GM12865 (cell line): Measurements from ENCODE around the gene PUSL1.
A peak's percentile ranks its signal among the peaks of the same experiment; 100 is the strongest.

Experiments
- DNase-seq: peaks from one replicate; pipeline ENCODE4 v3.0.0; 2010; ENCODE audit warnings: low read depth
- H3K4me3 ChIP-seq: 2 replicates; pipeline ENCODE4 v1.5.1; 2011; ENCODE audit warnings: mild to moderate bottlenecking, low read depth, low read length, control low read depth
- CTCF ChIP-seq: IDR thresholded peaks from 2 replicates; pipeline ENCODE4 v1.5.1; 2011; ENCODE audit warnings: low read length, control low read depth, low read depth, inconsistent platforms; ENCODE audit not compliant: insufficient read depth; ENCODE audit errors: missing control alignments

The PUSL1 gene

GRCh38 chr1:1340791-1341548 is 32.6 kb downstream of the PUSL1 start:
- no peak overlapping the region for H3K4me3 ChIP-seq
- DNase-seq = no peak
- no peak for TF ChIP-seq CTCF

GRCh38 chr1:1341549-1342021 is 33.2 kb downstream of the PUSL1 start:
- TF ChIP-seq CTCF = no peak
- no peak for DNase-seq
- no peak overlapping the region for H3K4me3 ChIP-seq

GRCh38 chr1:1342061-1342562 is 33.7 kb downstream of the PUSL1 start:
- H3K4me3 ChIP-seq = no peak overlapping the region
- DNase-seq = no peak
- TF ChIP-seq CTCF = no peak

- DNase-seq = no peak
- TF ChIP-seq CTCF = no peak
- no peak overlapping the region for H3K4me3 ChIP-seq
Observed at GRCh38 chr1:1342584-1343115, 34.3 kb downstream of the PUSL1 start.

- no peak overlapping the region for H3K4me3 ChIP-seq
Observed at GRCh38 chr1:1343811-1344421, 35.5 kb downstream of the PUSL1 start.

GRCh38 chr1:1344655-1345361 is 36.4 kb downstream of the PUSL1 start:
- DNase-seq = no peak
- no peak overlapping the region for H3K4me3 ChIP-seq
- TF ChIP-seq CTCF = peak; percentile 54

More at GRCh38 chr1:1343811-1344421, 35.5 kb downstream of the PUSL1 start:
- TF ChIP-seq CTCF = no peak
- no peak for DNase-seq
